HG03442 (cell line): ENCODE results near the gene TSPAN14.
A peak's percentile ranks its signal among the peaks of the same experiment; 100 is the strongest.
"Not testable (repeated sequence)": the region's sequence is repeated elsewhere in the genome, so short reads cannot be mapped to it uniquely, and the experiment has no call there.

ENCODE experiments used
- ATAC-seq: cut with Tn5 transposase; IDR thresholded peaks from one replicate; pipeline ENCODE4 v1.9.1; 2021; ENCODE audit warnings: mild to moderate bottlenecking, moderate library complexity; ENCODE audit not compliant: unreplicated experiment

Gene TSPAN14, protein sequence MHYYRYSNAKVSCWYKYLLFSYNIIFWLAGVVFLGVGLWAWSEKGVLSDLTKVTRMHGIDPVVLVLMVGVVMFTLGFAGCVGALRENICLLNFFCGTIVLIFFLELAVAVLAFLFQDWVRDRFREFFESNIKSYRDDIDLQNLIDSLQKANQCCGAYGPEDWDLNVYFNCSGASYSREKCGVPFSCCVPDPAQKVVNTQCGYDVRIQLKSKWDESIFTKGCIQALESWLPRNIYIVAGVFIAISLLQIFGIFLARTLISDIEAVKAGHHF

DNA sequence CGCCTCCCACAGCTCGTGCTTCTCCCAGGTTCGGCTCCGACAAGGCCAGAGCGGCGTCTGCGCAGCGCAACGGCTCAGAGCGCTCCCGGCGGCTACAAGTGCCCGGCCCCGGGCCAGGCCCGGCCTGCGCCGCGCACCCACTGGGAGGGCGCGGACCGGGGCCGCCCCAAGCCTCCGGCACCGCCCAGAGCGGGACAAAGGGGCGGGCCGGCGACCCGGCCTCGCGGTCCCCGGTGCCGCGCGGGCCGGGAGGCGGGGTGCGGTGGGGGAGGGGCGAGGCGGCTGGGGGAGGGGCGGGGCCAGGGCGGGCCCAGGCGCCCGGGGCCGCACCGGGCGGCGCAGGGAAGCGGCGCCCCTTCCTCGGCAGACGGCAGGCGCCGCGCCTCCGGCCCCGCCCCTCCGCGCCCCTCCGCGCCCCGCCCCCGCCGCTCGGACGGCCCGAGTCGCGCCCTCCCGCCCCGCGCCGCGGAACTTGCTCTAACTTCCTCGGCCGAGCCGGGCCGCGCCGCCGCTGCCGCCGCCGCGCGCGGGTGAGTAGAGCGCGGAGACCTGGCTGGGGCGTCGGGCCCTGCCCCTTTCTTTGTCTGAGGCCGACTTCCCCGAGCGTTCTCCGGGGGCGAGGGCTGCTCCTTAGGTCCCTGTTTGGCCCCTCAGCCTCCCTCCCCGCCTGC is at the start of gene TSPAN14:
TSPAN14 (plus strand) TSS at position 469 of the 671 bp plus-strand sequence. CDS start 34,924 bp downstream, outside the sequence.
- ATAC-seq, result peak; percentile 58

DNA sequence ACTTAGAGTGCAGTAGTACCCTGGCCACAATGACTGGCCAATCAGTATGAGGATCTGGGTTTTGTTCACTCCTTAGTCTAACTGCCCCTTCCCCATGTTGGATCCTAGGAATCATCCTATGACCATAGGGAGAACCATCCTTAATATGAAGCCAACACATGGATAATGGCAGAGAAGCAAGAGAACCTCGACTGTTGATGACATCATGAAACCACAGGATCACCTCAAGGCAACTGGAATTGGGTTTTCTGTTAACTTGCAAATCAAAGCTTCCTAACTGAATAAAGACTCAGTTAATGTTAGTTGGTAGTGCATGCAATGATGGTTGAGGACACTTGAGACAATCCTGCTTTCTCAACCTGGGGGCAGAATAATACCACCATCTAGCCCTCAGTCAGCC is 49.1 kb upstream of the TSPAN14 start:
- ATAC-seq, result no peak

DNA sequence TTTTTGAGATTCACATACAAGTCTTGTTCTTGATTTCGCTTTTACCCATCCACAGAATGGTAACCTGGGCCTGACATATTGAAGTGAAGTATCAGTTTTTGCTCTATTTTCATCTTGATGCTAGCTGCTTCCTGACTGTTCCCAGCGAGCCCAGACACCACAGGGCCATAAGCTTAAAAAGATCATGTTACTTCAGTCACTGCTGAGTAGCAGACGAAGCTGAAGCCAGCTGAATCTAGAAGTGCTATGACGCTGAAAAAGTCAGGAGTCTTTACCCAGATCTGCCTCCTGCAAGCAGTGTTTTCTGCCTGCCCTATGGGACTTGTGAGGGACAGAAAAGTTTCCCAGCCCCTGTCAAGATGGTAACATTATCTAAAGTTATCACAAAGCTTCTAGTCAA is 48.5 kb upstream of the TSPAN14 start:
- no peak for ATAC-seq

DNA sequence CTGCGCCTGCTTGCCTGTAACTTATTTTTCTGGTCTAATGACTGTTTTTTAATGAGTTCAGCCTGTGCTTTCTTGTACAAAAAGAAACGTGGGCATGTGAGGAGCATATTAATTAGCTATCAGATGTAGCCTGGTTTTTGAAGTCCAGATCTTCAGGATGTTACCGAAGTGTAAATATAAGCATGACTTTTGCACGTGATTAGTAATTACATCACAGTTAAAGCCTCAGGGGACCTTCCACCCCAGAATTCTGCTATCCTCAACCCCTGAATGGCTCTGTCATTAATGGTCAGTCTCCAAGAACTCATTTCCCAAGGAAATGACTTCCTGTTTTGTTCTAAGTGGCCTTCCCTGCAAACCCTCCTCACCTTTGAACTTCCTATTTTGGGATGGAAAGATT is 47.9 kb upstream of the TSPAN14 start:
- ATAC-seq, result no peak

DNA sequence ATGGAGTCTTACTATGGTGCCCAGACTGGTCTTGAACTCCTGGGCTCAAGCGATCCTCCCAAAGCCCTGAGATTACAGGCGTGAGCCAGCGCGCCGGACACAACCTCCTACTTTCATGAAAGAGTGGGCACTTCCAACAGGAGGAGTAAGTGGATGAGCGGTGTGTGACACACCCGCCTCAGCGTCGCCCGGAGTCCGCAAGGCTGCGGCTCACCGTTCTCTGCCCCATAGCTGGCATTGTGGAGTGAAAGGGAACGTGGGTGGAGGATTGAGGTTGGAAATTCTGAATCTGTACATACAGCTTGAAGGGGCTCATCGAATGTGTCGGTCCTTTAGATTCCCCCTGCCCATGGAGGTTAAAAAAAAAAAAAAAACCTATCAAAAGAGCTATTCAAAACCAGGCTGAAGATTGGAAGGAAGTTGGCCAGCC is 46.3 kb upstream of the TSPAN14 start:
- ATAC-seq, result peak; percentile 23

DNA sequence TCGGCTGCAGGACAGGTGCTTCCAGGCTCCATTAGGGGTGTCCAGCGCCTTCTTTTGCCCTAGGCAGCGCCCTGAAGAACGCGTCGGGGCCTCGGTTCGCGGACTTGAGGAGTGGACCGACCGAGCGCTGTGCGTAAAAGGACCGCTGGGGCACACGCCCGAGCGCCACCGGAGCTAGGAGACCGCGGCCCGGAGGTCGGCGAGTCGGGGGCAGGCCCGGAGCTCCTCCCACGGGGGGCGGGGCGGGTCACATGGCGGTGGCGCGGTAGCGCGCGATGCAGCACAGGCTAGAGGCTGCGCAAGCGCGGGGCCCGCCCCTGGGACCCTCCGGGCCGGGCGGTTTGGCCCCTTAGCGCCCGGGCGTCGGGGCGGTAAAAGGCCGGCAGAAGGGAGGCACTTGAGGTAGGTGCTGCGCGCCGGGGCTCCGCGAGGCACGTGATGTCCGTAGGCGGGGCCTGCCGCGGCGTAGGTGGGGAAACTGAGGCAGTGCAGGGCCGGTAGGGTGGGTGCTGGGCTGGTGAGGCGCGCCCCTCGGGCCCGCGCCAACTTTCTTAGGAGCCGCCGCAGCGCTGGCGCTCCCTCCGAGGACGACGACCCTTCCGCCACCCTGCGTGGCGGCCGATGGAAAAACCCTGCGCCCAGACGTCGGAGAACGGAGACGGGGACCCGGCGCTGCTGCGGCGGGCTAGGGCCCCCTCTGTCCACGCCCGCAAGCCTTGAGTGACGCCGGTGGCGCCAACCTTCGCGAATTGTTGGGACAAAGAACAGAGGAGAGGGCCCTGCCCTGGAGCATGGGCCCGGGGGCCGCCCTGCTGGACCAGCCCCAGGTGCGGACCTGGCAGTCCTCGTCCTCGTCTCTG is 45.6 kb upstream of the TSPAN14 start, which contains the start of gene PRXL2A:
PRXL2A (plus strand) TSS at position 310 of the 860 bp plus-strand sequence. CDS start 11,917 bp downstream, outside the sequence.
- peak; percentile 92 for ATAC-seq

DNA sequence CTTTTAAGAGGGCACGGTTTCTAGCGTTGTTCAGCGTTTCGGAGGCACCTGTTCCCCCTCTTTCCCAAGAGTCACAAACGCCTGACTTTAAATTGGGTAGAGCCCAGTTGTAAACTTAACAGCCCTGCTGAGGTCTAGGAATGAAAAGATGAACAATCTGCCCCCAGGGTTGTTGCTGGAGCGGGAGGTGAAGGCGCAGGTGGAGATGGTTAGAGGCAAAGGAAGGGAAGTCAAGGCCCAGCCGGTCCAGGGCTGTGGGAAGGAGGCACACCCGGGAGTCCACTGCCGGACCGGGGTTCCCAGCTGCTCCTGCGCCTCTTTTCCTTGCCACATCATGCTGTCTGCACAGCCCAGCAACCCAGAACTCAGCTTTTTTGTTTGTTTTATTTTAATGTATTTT is 45.0 kb upstream of the TSPAN14 start:
- ATAC-seq, result no peak

DNA sequence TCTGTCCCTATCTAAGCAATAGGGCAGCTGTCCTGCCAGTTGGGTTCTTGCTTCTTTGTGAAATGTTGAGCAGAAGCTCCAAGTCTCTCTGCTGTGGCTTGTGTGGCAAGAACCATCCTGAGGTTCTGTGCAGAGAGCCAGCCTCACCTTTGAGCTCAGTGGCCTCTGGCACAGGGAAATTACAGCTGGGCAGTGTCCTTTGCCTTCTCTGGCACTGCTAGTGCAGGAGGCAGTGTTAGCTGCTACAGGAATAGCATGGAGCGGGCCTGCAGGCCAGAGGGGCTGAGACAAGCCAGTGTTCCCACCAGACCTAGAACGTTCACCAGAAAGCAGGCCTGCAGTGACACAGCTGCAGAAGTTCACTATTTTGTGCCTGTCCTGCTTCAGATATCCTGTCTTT is 44.0 kb upstream of the TSPAN14 start:
- ATAC-seq, result no peak

DNA sequence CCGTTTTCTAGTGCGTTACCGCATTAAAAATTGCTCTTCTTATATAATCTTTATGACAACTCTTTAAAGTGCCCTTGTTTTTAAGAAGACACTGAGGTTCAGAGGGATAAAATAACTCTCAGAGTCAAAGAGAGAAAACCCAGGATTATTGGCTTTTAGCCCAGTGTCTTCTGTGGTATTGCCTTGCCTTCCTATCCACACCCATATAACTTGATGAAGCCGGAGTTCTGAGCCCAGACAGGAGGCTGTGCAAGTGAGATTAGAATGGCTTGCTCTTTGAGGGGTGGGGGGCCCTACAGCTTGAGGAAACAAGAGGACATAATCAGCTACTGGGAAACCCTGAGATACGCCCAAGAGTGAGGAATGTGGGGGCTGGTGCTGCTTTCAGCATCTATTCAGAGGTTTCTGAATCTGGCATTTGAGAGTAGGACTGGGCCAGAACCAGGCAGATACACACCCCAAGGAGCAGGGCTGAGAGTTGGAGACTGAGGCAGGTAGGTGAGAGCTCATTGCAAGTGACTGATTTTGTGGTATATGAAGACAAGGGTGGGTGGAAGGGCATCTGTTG is 43.4 kb upstream of the TSPAN14 start:
- no peak for ATAC-seq

DNA sequence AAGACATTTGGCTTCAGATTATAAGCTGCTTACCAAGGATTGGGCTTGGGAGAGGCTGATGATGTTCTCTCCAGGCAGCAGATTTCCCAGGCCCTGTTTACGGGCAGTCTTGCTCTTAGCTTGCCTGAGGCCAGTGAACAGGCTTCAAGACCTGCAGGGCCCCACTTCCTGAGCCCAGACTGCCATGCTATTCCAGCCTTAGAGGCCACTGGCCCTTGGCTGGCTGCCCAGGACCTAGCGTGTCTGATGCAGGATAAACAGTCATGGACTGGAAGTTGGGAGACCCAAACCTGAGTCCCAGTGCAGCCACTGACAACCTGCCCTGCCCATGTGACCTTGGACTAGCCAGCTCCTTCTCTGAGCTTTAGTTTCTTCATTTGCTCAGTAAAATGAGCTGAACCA is 42.8 kb upstream of the TSPAN14 start:
- ATAC-seq, result no peak

DNA sequence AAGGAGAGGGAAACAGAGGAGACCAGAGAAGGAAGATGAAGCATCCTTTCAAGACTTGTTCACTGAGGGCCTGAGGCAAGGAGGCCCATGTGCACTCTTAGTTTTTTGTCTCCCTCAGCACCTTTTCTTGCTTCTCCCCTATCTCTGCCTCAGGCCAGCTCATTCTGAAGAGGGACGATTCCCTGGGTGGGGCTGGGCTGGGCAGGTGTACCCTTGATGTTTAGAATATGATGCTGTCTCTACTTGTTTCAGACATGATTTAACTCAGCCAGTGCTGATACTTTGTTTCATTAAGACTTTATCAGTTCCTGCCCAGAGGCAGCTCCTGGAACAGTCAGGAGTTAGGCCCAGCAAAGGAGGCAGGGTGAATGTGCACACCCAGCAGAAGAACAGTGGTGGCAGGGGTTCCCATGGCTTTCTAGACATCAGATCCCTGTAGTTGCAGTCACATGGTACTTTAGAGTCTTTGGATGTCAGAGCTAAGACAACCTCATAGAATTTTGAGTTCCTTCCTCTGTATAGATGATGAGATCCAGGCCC is 42.4 kb upstream of the TSPAN14 start:
- no peak for ATAC-seq

DNA sequence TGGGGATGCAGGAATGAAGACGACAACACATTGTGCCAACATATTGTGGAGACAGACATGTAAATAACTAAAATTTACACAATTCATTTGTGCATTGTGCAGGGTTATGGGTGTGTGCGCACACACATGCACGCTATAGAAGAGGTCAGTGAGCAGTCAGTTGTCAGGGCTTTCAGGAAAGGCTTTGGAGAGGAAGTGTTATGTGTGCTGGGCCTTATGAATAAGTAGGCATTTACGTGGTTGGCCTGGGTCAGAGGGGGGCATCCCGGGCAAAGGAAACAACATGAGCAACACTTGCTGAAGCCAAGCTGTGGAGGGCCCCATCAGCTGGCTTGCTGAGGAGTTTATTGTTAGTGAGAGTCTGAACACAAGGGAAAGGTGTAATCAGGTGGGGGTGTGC is 41.6 kb upstream of the TSPAN14 start:
- ATAC-seq, result no peak

DNA sequence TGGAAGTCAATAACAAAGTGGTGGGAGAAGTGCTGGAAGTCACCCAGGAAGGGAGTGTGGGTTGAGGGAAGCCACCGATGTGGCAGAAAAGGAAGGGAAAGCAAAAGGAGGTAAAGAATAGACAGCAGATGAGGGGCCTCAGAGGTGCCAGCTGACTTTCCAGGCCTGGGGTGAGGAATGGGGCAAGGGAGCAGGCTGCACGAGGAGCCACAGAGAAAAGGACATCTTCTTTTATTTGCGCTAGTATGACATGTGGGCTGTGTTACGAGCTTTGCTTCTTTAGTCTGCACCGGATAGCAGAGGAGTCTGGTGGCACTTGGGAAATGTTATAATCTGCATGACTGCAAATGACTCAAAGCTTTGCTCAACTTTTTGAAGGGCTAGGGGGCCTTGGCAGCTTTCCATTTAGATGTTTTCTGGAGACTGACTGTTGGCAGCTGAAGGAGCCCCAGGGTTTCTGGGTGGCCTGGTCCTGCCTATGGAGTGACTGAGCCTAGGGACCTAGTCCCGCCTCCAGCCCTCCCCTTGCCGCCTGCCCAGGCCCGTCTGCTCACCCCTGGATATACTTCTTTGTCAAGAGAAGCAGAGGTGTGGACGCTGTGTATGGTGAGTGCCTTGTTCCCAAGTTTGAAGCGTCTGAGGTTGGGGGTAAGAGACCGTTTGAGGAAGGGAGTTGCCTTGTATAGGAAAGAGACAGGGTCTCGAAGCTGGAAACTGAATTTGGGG is 40.7 kb upstream of the TSPAN14 start:
- no peak for ATAC-seq

DNA sequence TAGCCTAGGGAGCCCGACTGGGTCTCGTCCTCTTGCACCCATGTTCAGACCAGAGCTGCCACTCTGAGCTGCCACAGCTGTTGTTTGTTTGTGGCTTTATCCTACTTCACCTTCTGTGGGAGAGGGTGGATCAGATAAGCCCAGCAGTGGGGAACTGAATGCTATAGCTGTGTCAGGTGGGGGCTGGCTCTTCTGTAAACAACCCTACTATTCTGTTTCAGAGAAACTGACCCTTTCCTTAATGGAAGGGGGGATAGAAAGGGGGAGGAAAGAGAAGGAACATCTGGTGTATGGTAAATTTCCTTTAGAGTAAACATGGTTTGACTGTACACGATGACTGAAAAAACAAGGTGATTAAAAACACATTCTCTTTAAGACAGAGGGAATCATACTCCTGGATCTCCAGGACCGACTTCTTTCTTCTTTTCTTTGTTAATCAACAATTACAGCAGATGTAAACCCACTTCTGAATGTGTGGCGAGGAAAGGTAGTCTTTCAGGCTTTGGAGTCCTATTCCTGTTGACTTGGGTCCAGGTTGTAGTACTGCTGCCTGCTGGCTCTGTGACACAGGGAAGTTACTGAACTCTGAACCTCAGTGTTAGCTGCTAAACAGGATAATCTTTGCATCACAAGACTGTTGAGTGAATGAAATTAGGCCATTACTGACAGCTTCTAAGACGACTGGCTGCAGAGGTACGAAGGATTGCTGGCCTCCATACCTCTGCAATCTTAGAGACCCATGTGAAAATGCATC is 39.8 kb upstream of the TSPAN14 start:
- ATAC-seq, result no peak

DNA sequence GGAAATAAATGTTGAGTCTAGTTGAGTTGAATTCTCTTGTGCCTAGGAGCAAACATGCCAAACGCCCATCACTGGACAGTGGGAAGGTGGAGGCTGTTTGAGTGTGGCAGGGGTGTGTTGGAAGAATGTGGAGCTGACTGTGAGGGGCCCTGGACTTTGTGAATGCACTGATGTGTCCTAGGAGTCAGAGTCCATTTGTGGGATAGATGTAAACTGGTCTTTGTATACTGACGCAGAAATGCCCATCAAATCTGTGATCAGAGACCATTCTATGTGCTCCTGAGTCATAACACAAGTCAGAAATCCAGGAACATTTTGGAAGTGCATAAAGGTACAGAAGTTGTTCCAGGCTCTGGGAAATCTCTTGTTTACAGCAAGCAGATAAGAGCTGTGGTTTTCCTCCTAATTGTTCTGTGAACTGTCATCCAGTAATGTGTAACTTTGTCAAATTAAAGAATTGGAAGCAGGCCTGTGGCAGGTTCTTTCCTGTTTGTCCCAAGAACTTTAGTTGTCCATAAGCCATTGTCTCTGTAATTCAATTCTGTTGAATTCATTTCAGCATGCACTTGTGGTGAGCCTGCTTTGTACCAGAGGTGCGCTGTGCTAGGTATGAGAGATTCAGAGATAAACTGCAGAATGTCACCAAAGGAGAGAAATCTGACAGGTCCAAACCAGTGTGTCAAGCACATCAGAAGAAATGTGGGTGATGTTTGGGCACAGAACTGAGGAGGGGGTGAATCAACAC is 38.2 kb upstream of the TSPAN14 start:
- no peak for ATAC-seq

DNA sequence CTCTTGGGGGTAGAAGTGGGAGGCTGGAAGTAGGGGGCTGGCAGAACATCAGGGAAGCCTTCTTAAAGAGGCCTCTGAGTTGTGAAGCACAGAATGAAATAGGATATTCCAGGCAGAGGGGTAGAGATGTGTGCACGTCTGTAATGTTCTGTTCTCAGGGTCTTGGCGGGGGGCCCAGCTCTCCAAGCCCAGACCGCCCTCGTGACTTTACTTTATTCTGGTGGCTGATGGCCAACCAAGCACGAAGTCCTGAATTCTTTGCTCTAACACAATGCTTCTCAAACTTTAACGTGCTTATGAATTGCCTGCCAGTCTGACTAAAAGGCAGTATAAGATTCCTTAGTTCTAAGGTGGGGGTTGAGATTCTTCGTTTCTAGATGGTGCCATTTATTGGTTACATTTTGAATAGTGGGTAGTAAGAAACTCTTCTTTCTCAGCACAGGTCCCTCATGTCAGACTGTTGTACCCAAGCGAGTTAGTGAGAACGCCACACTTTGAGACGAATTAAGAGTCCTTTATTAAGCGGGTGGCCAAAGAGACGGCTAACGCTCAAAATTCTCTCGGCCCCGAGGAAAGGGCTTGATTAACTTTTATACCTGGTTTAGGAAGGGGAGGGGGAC is 37.5 kb upstream of the TSPAN14 start:
- ATAC-seq, result no peak

DNA sequence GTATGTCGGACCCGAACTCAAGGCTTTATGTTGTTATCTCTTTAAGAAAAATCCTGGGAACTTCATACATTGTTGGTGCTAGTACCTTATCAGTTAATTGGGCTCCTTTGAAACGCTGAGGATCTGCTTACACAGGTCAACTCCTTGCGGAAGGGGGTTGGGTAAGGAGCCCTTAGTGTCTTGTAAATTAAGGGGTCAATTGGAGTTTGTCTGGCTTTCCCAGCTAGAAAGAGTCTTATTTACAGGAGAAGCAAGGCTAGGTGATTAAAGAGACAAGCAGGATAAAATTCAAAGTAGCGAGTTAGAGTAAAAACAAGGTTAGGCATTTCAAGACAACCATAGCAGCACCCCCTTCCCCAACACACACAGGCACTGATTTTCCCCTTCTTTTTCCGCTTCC is 36.9 kb upstream of the TSPAN14 start:
- not testable (repeated sequence) for ATAC-seq

DNA sequence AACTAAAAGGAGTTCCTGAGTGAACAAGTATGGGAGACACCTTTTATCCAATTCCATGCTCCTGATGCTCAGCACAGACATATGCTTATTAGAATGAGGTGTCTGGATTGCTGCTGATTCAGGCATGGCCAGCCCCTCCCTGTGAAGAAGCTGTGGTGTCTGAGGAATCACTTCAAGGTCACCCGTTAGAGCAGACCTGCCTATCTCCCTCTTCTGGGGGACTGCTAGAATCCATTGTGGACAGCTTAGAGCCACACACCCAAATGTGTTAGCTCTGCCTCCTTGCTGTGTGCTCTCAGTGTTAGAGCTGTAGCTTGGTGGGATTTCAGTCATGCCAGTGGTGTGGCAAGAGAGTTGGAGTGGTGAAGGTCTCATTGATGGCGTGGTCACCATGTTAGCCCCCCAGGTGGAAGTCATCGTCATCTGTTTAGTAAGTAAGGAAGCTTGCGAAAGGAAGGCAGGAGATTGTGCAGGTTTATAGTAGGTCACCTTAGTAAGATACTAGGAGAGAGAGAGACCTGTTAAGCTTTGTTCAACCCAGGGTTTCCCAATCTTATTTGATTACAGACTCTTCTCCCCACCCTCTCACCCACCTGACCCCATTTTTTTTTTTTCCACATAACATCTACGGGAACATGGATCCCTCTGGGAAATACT is 32.9 kb upstream of the TSPAN14 start:
- ATAC-seq, result peak; percentile 42
